GM19395 (cell line): ENCODE data around the gene CETN1.

Source experiments
- ATAC-seq: cut with Tn5 transposase; IDR thresholded peaks from one replicate; pipeline ENCODE4 v1.9.1; 2021; ENCODE audit warnings: mild to moderate bottlenecking, moderate library complexity; ENCODE audit not compliant: unreplicated experiment

The CETN1 gene

GRCh38 chr18:621291-622043 is 41.3 kb downstream of the CETN1 start:
- ATAC-seq = no peak

- no peak for ATAC-seq
These were observed 42.1 kb downstream of the CETN1 start for GRCh38 chr18:622289-622688.

DNA sequence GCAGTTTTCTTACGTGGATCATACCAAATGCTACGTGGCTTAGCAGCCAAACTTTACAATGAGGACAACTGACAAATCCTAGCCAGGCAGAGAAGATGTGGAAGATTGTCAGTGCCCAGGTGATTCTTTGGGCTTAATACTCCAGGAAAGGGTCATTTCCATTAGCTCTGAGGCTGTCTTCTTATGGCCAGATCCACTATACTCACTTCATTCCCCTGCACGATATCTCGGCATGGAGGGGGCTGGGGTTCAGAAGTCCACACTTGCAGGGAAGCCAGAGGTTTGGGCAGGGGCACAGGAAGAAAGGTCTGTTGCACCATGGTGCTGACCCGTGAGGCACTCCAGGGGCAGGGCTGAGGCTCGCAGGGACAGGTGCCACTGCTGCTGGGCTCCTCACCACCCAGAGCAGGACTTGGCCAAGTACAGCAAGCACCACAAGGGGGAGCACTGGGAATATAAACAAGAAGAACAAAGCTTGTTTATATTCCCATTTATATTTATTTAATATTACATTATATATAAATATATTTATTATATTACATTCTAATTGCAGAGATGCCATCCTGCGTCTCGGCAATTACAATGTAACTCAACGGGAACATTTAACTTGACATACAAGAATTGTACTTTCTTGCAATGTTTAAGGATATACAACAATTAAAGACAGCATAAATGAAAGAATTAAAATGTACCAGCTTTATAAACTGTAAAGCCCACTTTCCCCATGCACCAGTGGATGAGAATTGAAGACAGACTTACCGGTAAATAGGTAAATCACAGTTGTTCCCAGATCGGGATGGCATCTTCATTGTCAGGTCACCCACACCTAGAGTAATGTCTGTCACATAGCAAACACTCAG is 43.8 kb downstream of the CETN1 start:
- ATAC-seq = no peak

- no peak for ATAC-seq
These were observed 47.1 kb downstream of the CETN1 start for GRCh38 chr18:627231-627630.

DNA sequence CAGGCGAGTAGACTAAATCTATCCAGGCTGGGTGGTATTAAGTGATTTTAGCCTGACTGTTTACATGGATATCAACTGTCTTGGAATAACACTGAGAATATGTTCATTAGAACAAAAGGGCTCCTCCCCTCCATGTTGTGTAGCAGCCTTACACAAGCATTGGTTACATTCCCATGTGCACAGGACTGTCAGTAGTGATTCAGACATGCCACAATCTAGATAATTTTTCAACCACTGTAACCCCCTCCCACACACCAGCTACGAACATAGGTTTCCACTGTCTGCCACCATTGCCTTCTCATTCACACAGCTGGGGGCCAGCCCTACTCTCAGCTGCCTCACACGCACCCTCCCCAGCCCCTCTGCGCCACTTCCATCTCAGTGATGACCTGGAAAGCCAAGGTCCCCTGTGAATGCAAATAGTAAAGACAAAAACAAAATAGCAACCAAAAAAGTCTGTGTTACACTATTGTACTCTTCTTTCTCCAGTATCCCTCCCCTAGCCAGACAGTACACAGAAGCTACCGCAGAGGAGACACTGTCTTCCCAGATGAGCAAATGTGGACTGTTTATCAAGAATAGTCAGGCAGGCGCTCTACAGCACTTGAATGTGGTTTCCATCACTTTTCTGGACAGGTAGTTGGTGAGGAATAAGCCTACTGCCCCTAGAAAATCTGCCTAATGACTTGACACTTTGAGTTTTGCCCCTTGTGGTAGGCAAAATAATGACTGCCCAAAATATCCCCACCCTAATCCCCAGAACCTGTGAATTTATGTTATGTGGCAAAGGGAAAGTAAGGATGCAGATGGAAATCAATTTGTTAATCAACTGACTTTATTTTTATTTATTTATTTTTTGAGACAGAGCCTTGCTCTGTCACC is 49.3 kb downstream of the CETN1 start:
- ATAC-seq = no peak

- ATAC-seq = no peak
These were observed 51.4 kb downstream of the CETN1 start for GRCh38 chr18:631560-631959.
